HCT116 (cell line): ENCODE results near the gene CCDC24. TPM values are rescaled to one million over a fixed set of nuclear protein-coding genes. Genes with fewer than 3 reads are reported as not detected.

ENCODE experiments used
- ATAC-seq: fragments of 200-7000 bp; cut with Tn5 transposase; 2 replicates; pipeline ENCODE4 v1.9.1; 2020; ENCODE audit warnings: mild to moderate bottlenecking, moderate library complexity
- BruUV-seq: library from RNA; stranded (reverse); fragments of 400-500 nt; replicated peaks from 2 replicates; lab custom pipeline; 2021; lab: Mats Ljungman, UMichigan
- CTCF ChIA-PET: fragments of 300-600 bp; sonication (Branson Sonifier 250); formaldehyde crosslinking; loops from one replicate; lab custom pipeline; 2021; ENCODE audit warnings: antibody characterized with exemption; lab: Charles Lee
- POLR2A ChIA-PET: fragments of 300-600, 350-600 bp; sonication (Branson Sonifier 250); formaldehyde crosslinking; loops from one replicate; lab custom pipeline; 2021; ENCODE audit warnings: antibody characterized with exemption; lab: Charles Lee
- RAD21 ChIA-PET, 2 experiments: fragments of 300-600 bp; sonication (Branson Sonifier 250); formaldehyde crosslinking; loops; one replicate each; lab custom pipeline; 2023; ENCODE audit warnings: low total read pairs in 2 of 2; ENCODE audit not compliant: uncharacterized antibody in 2 of 2, unreplicated experiment in 2 of 2, low non-redundant PET in 1 of 2; lab: Charles Lee
- DNase-seq: peaks from one replicate; pipeline ENCODE4 v3.0.0-alpha.2; 2010; ENCODE audit warnings: low read depth, low spot score
- H2AFZ ChIP-seq: fragments of 200-600 bp; shearing (Covaris generic), sonication (generic); 2 replicates; pipeline ENCODE4 v1.6.1; 2017; ENCODE audit warnings: low read depth, mixed run types, mixed read lengths, antibody characterized with exemption, low read length; ENCODE audit not compliant: poor library complexity, severe bottlenecking
- H3K27ac ChIP-seq: 2 replicates; pipeline ENCODE4 v1.5.1; 2012; ENCODE audit warnings: low read depth, low read length
- H3K27me3 ChIP-seq: fragments of 200-600 bp; sonication (generic); 2 replicates; pipeline ENCODE4 v1.6.1; 2016; ENCODE audit warnings: mixed run types, low read length, mixed read lengths; ENCODE audit not compliant: insufficient read depth
- H3K36me3 ChIP-seq, 2 experiments: fragments of 200-500 bp in 1 of 2; fragments of 200-600 bp in 1 of 2; sonication (Bioruptor generic) in 1 of 2; sonication (generic) in 1 of 2; 2 replicates each; pipeline versions ENCODE4 v1.5.1 to v1.6.1; 2014 to 2016; ENCODE audit warnings: low read length in 2 of 2, inconsistent platforms in 1 of 2, mixed read lengths in 1 of 2, mixed run types in 1 of 2; ENCODE audit not compliant: insufficient read depth in 2 of 2, control insufficient read depth in 1 of 2
- H3K4me1 ChIP-seq, 2 experiments: fragments of 200-600 bp in 1 of 2; sonication (generic) in 1 of 2; 2 replicates each; pipeline versions ENCODE4 v1.5.1 to v1.6.1; 2012 to 2017; ENCODE audit warnings: low read length in 2 of 2, inconsistent platforms in 1 of 2, mild to moderate bottlenecking in 1 of 2, mixed read lengths in 1 of 2, mixed run types in 1 of 2, moderate library complexity in 1 of 2; ENCODE audit not compliant: insufficient read depth in 2 of 2, control insufficient read depth in 1 of 2
- H3K4me2 ChIP-seq: fragments of 200-600 bp; sonication (generic); 2 replicates; pipeline ENCODE4 v1.6.1; 2017; ENCODE audit warnings: mixed run types, low read length, mixed read lengths
- H3K4me3 ChIP-seq, 2 experiments: fragments of 200-600 bp in 1 of 2; sonication (generic) in 1 of 2; replicated peaks in 1 of 2; 2 replicates each; pipeline ENCODE4 v1.5.1; 2011 to 2016; ENCODE audit warnings: low read length in 2 of 2, control low read depth in 1 of 2, low read depth in 1 of 2, mild to moderate bottlenecking in 1 of 2, mixed read lengths in 1 of 2, mixed run types in 1 of 2
- H3K79me2 ChIP-seq: fragments of 200-600 bp; sonication (generic); 2 replicates; pipeline ENCODE4 v1.6.1; 2017; ENCODE audit warnings: mild to moderate bottlenecking, mixed run types, low read length, moderate library complexity, mixed read lengths; ENCODE audit not compliant: insufficient read depth
- H3K9ac ChIP-seq: fragments of 200-600 bp; sonication (generic); 2 replicates; pipeline ENCODE4 v1.6.1; 2016; ENCODE audit warnings: low read length, mixed read lengths
- H3K9me2 ChIP-seq: fragments of 200-600 bp; sonication (generic), shearing (Covaris generic); 2 replicates; pipeline ENCODE4 v1.6.1; 2017; ENCODE audit warnings: mixed run types, mild to moderate bottlenecking, moderate library complexity; ENCODE audit not compliant: insufficient read depth
- H3K9me3 ChIP-seq, 2 experiments: fragments of 200-500 bp in 1 of 2; fragments of 200-600 bp in 1 of 2; sonication (Bioruptor generic) in 1 of 2; sonication (generic) in 1 of 2; 2 replicates each; pipeline ENCODE4 v1.6.1; 2014 to 2017; ENCODE audit warnings: low read length in 2 of 2, mixed read lengths in 2 of 2, inconsistent platforms in 1 of 2, low read depth in 1 of 2, mild to moderate bottlenecking in 1 of 2, mixed run types in 1 of 2, moderate library complexity in 1 of 2; ENCODE audit not compliant: control insufficient read depth in 1 of 2, insufficient read depth in 1 of 2
- H4K20me1 ChIP-seq: fragments of 200-600 bp; sonication (generic), shearing (Covaris generic); 2 replicates; pipeline ENCODE4 v1.6.1; 2017; ENCODE audit warnings: mixed run types, mild to moderate bottlenecking, moderate library complexity; ENCODE audit not compliant: insufficient read depth
- ELF1 ChIP-seq: IDR thresholded peaks from 2 replicates; pipeline ENCODE4 v1.6.1; 2012; ENCODE audit warnings: low read depth, borderline replicate concordance
- EZH2 ChIP-seq: fragments of 200-600 bp; sonication (generic); IDR thresholded peaks from 2 replicates; pipeline ENCODE4 v1.6.1; 2017; ENCODE audit warnings: antibody characterized with exemption, mixed run types
- EZH2phosphoT487 ChIP-seq: fragments of 200-600 bp; IDR thresholded peaks from 2 replicates; pipeline ENCODE4 v1.6.1; 2018; ENCODE audit warnings: antibody characterized with exemption, borderline replicate concordance
- FOSL1 ChIP-seq: IDR thresholded peaks from 2 replicates; pipeline ENCODE4 v1.6.1; 2012; ENCODE audit warnings: low read depth
- POLR2A ChIP-seq: IDR thresholded peaks from 2 replicates; pipeline ENCODE4 v1.7.0; 2011; ENCODE audit warnings: borderline replicate concordance; ENCODE audit not compliant: insufficient read depth, insufficient read length; ENCODE audit errors: extremely low read depth
- SP1 ChIP-seq: IDR thresholded peaks from 2 replicates; pipeline ENCODE4 v1.6.1; 2012; ENCODE audit warnings: low read depth
- SRF ChIP-seq: IDR thresholded peaks from 2 replicates; pipeline ENCODE4 v1.6.1; 2012; ENCODE audit warnings: low read depth
- YY1 ChIP-seq: IDR thresholded peaks from 2 replicates; pipeline ENCODE4 v1.6.1; 2011; ENCODE audit warnings: low read length, low read depth, moderate library complexity, mild to moderate bottlenecking; ENCODE audit not compliant: insufficient replicate concordance; ENCODE audit errors: extremely low read depth
- ZBTB33 ChIP-seq: IDR thresholded peaks from 2 replicates; pipeline ENCODE4 v1.6.1; 2011; ENCODE audit warnings: mild to moderate bottlenecking, low read length, moderate library complexity; ENCODE audit not compliant: insufficient replicate concordance; ENCODE audit errors: extremely low read depth
- intact Hi-C: fragments of 100-400 bp; cut with micrococcal nuclease; formaldehyde crosslinking; loops from 2 replicates; pipeline ENCODE4 v1.10.0; 2022
- total RNA-seq: library from RNA; stranded (reverse); gene quantifications from one replicate; pipeline ENCODE4 v1.2.1, GENCODE V29; 2021; ENCODE audit not compliant: unreplicated experiment
- TF ChIP-seq, protein P1 (sequence below): IDR thresholded peaks from 2 replicates; pipeline ENCODE4 v1.6.1; 2012; ENCODE audit warnings: low read depth
- TF ChIP-seq, protein P2 (sequence below): IDR thresholded peaks from 2 replicates; pipeline ENCODE4 v1.6.1; 2012
- TF ChIP-seq, protein P3 (sequence below): IDR thresholded peaks from 2 replicates; pipeline ENCODE4 v1.6.1; 2012

Gene CCDC24
- total RNA-seq, 1 experiment from 2014 or later = 23.3 TPM

DNA sequence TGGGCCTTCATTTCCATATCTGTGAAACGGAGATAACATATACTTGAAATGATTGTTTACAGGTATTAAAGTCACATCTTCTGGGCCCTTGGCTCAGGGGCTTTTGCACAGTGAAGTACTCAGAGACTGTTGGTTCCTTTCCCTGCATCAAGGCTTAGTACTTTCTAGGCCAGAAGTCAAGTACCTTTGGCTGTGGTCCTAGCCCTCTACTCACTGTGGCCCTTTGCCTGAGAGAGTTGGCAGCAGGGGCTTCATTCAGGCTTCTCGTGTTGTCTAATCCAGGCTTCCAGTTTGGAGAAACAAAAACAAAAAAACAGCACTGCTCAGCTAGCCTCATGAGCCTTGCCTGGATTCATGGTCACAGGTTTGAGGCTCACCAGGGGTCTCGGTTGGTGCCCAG lies 29.7 kb upstream of the CCDC24 start:
- H4K20me1 ChIP-seq = no peaks in the 10 kb centered on the region
- TF ChIP-seq, protein P1, sequence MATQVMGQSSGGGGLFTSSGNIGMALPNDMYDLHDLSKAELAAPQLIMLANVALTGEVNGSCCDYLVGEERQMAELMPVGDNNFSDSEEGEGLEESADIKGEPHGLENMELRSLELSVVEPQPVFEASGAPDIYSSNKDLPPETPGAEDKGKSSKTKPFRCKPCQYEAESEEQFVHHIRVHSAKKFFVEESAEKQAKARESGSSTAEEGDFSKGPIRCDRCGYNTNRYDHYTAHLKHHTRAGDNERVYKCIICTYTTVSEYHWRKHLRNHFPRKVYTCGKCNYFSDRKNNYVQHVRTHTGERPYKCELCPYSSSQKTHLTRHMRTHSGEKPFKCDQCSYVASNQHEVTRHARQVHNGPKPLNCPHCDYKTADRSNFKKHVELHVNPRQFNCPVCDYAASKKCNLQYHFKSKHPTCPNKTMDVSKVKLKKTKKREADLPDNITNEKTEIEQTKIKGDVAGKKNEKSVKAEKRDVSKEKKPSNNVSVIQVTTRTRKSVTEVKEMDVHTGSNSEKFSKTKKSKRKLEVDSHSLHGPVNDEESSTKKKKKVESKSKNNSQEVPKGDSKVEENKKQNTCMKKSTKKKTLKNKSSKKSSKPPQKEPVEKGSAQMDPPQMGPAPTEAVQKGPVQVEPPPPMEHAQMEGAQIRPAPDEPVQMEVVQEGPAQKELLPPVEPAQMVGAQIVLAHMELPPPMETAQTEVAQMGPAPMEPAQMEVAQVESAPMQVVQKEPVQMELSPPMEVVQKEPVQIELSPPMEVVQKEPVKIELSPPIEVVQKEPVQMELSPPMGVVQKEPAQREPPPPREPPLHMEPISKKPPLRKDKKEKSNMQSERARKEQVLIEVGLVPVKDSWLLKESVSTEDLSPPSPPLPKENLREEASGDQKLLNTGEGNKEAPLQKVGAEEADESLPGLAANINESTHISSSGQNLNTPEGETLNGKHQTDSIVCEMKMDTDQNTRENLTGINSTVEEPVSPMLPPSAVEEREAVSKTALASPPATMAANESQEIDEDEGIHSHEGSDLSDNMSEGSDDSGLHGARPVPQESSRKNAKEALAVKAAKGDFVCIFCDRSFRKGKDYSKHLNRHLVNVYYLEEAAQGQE = no peak
- TF ChIP-seq, protein P2, sequence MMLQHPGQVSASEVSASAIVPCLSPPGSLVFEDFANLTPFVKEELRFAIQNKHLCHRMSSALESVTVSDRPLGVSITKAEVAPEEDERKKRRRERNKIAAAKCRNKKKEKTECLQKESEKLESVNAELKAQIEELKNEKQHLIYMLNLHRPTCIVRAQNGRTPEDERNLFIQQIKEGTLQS = no peak
- TF ChIP-seq ELF1 (no peak), EZH2phosphoT487 (no peak), YY1 (no peak)
- H3K9me2 ChIP-seq = no peaks in the 10 kb centered on the region
- no peak overlapping the region for H3K9ac ChIP-seq
- H3K4me2 ChIP-seq = no peak overlapping the region
- H2AFZ ChIP-seq = no peak overlapping the region
- ChIA-PET RAD21 (no interaction called here), CTCF (no interaction called here), POLR2A (no interaction called here)
- no peaks in the 10 kb centered on the region for H3K4me1 ChIP-seq
- intact Hi-C loops = no loop called here
- ATAC-seq = no peak
- no peaks in the 10 kb centered on the region for H3K9me3 ChIP-seq
- no peak for DNase-seq
- no peak overlapping the region for H3K4me3 ChIP-seq
- peaks cover 0 to 4% of the 10 kb centered on the region in 2 experiments; a peak in 2 of 4 replicates for H3K36me3 ChIP-seq
- no peak overlapping the region for H3K27ac ChIP-seq
- no peaks in the 10 kb centered on the region for H3K27me3 ChIP-seq
- no peaks in the 10 kb centered on the region for H3K79me2 ChIP-seq
- BruUV-seq = no TSS peak

DNA sequence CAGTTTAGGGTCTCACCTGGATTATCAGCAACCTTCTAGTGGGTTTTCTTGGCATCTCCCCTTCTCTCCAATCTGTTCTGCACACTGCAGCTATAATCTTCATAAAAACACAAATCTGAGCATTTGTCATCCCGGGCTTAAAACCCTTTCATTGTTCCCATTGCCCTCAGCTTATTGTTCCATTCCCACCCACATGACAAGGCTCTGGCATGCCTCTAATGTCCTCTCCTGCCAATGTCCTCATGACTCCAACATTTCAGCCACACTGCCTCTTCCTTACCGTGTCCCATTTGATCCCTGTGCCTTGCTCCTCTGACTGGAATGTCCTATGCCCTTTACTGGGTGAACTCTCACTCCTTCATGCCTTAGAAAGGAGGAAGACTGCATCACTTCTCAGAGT lies 29.1 kb upstream of the CCDC24 start:
- DNase-seq (no peak), ATAC-seq (no peak)
- Histone ChIP-seq H3K27me3 (no peaks in the 10 kb centered on the region), H3K9me2 (no peaks in the 10 kb centered on the region), H3K4me3 (no peak overlapping the region), H3K9me3 (no peaks in the 10 kb centered on the region), H3K27ac (no peak overlapping the region), H4K20me1 (no peaks in the 10 kb centered on the region), H3K9ac (no peak overlapping the region), H3K4me1 (no peaks in the 10 kb centered on the region), H2AFZ (no peak overlapping the region), H3K4me2 (no peak overlapping the region), H3K79me2 (no peaks in the 10 kb centered on the region), H3K36me3 (peaks cover 0 to 4% of the 10 kb centered on the region in 2 experiments; a peak in 2 of 4 replicates)
- no TSS peak for BruUV-seq
- ChIA-PET POLR2A (no interaction called here), RAD21 (no interaction called here), CTCF (no interaction called here)
- intact Hi-C loops = no loop called here
- TF ChIP-seq ZBTB33 (no peak), EZH2 (no peak), POLR2A (no peak), SP1 (no peak), YY1 (no peak), FOSL1 (no peak), SRF (no peak)
- TF ChIP-seq, protein P3, sequence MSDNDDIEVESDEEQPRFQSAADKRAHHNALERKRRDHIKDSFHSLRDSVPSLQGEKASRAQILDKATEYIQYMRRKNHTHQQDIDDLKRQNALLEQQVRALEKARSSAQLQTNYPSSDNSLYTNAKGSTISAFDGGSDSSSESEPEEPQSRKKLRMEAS = no peak
